ENCODE data around the gene TSHZ3.

The TSHZ3 gene

GRCh38 chr19:31356587-31357314, 7.5 kb upstream of the TSHZ3 start:
- Histone ChIP-seq H2AFZ (ENCODE audit: low read length) (no peak overlapping the region), H3F3A (ENCODE audit: low read depth) (no peaks in the 10 kb centered on the region), H4K20me1 (ENCODE audit: insufficient read depth, low read length, poor library complexity, severe bottlenecking) (no peaks in the 10 kb centered on the region), H3K27me3 (ENCODE audit: insufficient read depth, low read length, poor library complexity, severe bottlenecking) (no peaks in the 10 kb centered on the region), H3K4me2 (ENCODE audit: low read depth, low read length, poor library complexity, severe bottlenecking) (no peak overlapping the region), H3K9ac (ENCODE audit: low read depth, low read length, poor library complexity, severe bottlenecking) (no peak overlapping the region), H3K79me2 (ENCODE audit: insufficient read depth, low read length) (no peaks in the 10 kb centered on the region), H3K4me1 (ENCODE audit: insufficient read depth, low read length, poor library complexity, severe bottlenecking) (no peaks in the 10 kb centered on the region), H3K9me2 (replicated peaks; ENCODE audit: low read depth, low read length) (no peaks in the 10 kb centered on the region), H3K4me3 (ENCODE audit: low read length, poor library complexity, severe bottlenecking) (no peak overlapping the region), H3K9me3 (ENCODE audit: insufficient read depth, low read depth, low read length) (no peaks in the 10 kb centered on the region; the same call in 1 of the 2 replicates), H3K36me3 (ENCODE audit: insufficient read depth, low read length) (no peaks in the 10 kb centered on the region)
- TF ChIP-seq EZH2phosphoT487 (IDR thresholded peaks at IDR 0.05; ENCODE audit: borderline replicate concordance) (no peak), CTCF (conservative IDR thresholded peaks at IDR 0.05; ENCODE audit: low read length) (no peak)

- no peaks in the 10 kb centered on the region for H3F3A ChIP-seq (ENCODE audit: low read depth)
- no peak overlapping the region for H3K4me2 ChIP-seq (ENCODE audit: low read depth, low read length, poor library complexity, severe bottlenecking)
- H3K9me2 ChIP-seq (replicated peaks; ENCODE audit: low read depth, low read length), result no peaks in the 10 kb centered on the region
- no peak overlapping the region for H2AFZ ChIP-seq (ENCODE audit: low read length)
- no peak overlapping the region for H3K9ac ChIP-seq (ENCODE audit: low read depth, low read length, poor library complexity, severe bottlenecking)
- H3K9me3 ChIP-seq (ENCODE audit: insufficient read depth, low read depth, low read length), result no peaks in the 10 kb centered on the region; the same call in 1 of the 2 replicates
- no peaks in the 10 kb centered on the region for H3K27me3 ChIP-seq (ENCODE audit: insufficient read depth, low read length, poor library complexity, severe bottlenecking)
- TF ChIP-seq EZH2phosphoT487 (IDR thresholded peaks at IDR 0.05; ENCODE audit: borderline replicate concordance), result no peak
- TF ChIP-seq CTCF (conservative IDR thresholded peaks at IDR 0.05; ENCODE audit: low read length), result no peak
- H3K36me3 ChIP-seq (ENCODE audit: insufficient read depth, low read length), result no peaks in the 10 kb centered on the region
- no peaks in the 10 kb centered on the region for H3K79me2 ChIP-seq (ENCODE audit: insufficient read depth, low read length)
- no peaks in the 10 kb centered on the region for H3K4me1 ChIP-seq (ENCODE audit: insufficient read depth, low read length, poor library complexity, severe bottlenecking)
- no peaks in the 10 kb centered on the region for H4K20me1 ChIP-seq (ENCODE audit: insufficient read depth, low read length, poor library complexity, severe bottlenecking)
- H3K4me3 ChIP-seq (ENCODE audit: low read length, poor library complexity, severe bottlenecking), result no peak overlapping the region
These were observed 6.5 kb upstream of the TSHZ3 start for GRCh38 chr19:31355665-31356289.

GRCh38 chr19:31354799-31355664, 5.8 kb upstream of the TSHZ3 start:
- no peaks in the 10 kb centered on the region for H3K4me1 ChIP-seq (ENCODE audit: insufficient read depth, low read length, poor library complexity, severe bottlenecking)
- H4K20me1 ChIP-seq (ENCODE audit: insufficient read depth, low read length, poor library complexity, severe bottlenecking), result no peaks in the 10 kb centered on the region

More at GRCh38 chr19:31354799-31355664, 5.8 kb upstream of the TSHZ3 start:
- Histone ChIP-seq H3F3A (ENCODE audit: low read depth) (no peaks in the 10 kb centered on the region), H3K9ac (ENCODE audit: low read depth, low read length, poor library complexity, severe bottlenecking) (no peak overlapping the region), H3K9me2 (replicated peaks; ENCODE audit: low read depth, low read length) (no peaks in the 10 kb centered on the region), H3K79me2 (ENCODE audit: insufficient read depth, low read length) (no peaks in the 10 kb centered on the region), H2AFZ (ENCODE audit: low read length) (no peak overlapping the region), H3K4me3 (ENCODE audit: low read length, poor library complexity, severe bottlenecking) (no peak overlapping the region), H3K36me3 (ENCODE audit: insufficient read depth, low read length) (no peaks in the 10 kb centered on the region), H3K9me3 (ENCODE audit: insufficient read depth, low read depth, low read length) (no peaks in the 10 kb centered on the region; the same call in 1 of the 2 replicates), H3K27me3 (ENCODE audit: insufficient read depth, low read length, poor library complexity, severe bottlenecking) (no peaks in the 10 kb centered on the region), H3K4me2 (ENCODE audit: low read depth, low read length, poor library complexity, severe bottlenecking) (no peak overlapping the region)
- no peak for TF ChIP-seq EZH2phosphoT487 (IDR thresholded peaks at IDR 0.05; ENCODE audit: borderline replicate concordance)
- TF ChIP-seq CTCF (conservative IDR thresholded peaks at IDR 0.05; ENCODE audit: low read length), result no peak

All from Loucy (cell line).